Small intestine (tissue), 7 donors: ENCODE measurements around the gene ULK3. TPM values are rescaled to one million over a fixed set of nuclear protein-coding genes. Genes with fewer than 3 reads are reported as not detected.

Experiments
- DNase-seq, 2 donors: peaks; one replicate each; pipeline versions ENCODE4 v3.0.0 to v3.0.0-alpha.2; 2013
- FAIRE-seq: peaks from 2 replicates; lab custom pipeline; 2012; peaks lifted over from hg19 to GRCh38; lab: Jason Lieb, UNC
- H3K27ac ChIP-seq, 3 donors: one replicate each; pipeline ENCODE4 v1.5.1; 2013; ENCODE audit warnings: low read length in 2 of 3, mild to moderate bottlenecking in 2 of 3, control low read depth in 1 of 3, inconsistent platforms in 1 of 3, low read depth in 1 of 3, moderate library complexity in 1 of 3
- H3K27me3 ChIP-seq, 3 donors: one replicate each; pipeline ENCODE4 v1.6.1; 2013; ENCODE audit warnings: low read length in 3 of 3, inconsistent platforms in 1 of 3; ENCODE audit not compliant: control insufficient read depth in 3 of 3, insufficient read depth in 3 of 3
- H3K36me3 ChIP-seq, 3 donors: one replicate each; pipeline ENCODE4 v1.6.1; 2013; ENCODE audit warnings: low read length in 3 of 3, inconsistent platforms in 1 of 3, low read depth in 1 of 3, mild to moderate bottlenecking in 1 of 3, moderate library complexity in 1 of 3; ENCODE audit not compliant: control insufficient read depth in 3 of 3, insufficient read depth in 2 of 3
- H3K4me1 ChIP-seq, 3 donors: one replicate each; pipeline ENCODE4 v1.6.1; 2013; ENCODE audit warnings: low read length in 2 of 3, inconsistent platforms in 1 of 3, low read depth in 1 of 3, mild to moderate bottlenecking in 1 of 3, moderate library complexity in 1 of 3; ENCODE audit not compliant: control insufficient read depth in 3 of 3, insufficient read depth in 2 of 3
- H3K4me3 ChIP-seq, 3 donors: one replicate each; pipeline ENCODE4 v1.5.1; 2013; ENCODE audit warnings: low read length in 3 of 3, control low read depth in 1 of 3, inconsistent platforms in 1 of 3, low read depth in 1 of 3, mild to moderate bottlenecking in 1 of 3, moderate library complexity in 1 of 3
- H3K9me3 ChIP-seq, 2 donors: one replicate each; pipeline ENCODE4 v1.6.1; 2013; ENCODE audit warnings: low read depth in 1 of 2, low read length in 1 of 2; ENCODE audit not compliant: control insufficient read depth in 2 of 2, insufficient read depth in 1 of 2
- WGBS, 3 donors: extraction: QIAGEN DNeasy Blood & Tissue Kit; methylation state at CpG; one replicate each; pipeline ENCODE4 v1.1.7; 2013; 5-methylcytosine and 5-hydroxymethylcytosine counted together
- polyA plus RNA-seq, 4 donors: library from polyadenylated mRNA; stranded (reverse) in 3 of 4; unstranded in 1 of 4; fragments of 200-250 nt in 3 of 4; fragments of 120-200 nt in 1 of 4; gene quantifications; one replicate each; pipeline versions ENCODE4 v1.2.1 to v1.2.3, GENCODE V29; 2013
- donor health status: healthy with polysubstance abuse.
- donor health status: control.
- donor health status: control.
- donor health status: Bipolar disorder and iron deficiency.
- donor health status: healthy.

Gene ULK3
- polyA plus RNA-seq, 4 donors, result 38.2 to 111 (median 81.1) TPM

DNA sequence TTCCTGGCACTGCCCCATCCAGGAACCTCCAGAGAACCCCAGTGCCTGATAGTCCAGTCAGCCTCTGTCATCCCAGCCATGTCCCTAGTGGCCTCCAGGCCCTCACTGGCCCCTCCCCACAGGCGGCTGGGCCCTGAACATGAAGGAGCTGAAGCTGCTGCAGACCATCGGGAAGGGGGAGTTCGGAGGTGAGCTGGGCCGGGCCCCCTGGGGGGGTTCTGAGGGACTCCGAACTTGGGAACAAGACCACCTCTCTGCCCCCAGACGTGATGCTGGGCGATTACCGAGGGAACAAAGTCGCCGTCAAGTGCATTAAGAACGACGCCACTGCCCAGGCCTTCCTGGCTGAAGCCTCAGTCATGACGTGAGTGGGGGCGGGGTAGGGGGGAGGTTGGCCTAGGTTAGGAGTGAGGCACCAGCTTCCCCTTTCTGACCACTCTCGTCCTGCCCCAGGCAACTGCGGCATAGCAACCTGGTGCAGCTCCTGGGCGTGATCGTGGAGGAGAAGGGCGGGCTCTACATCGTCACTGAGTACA lies 42.3 kb downstream of the ULK3 start:
- H3K36me3 ChIP-seq, result peaks cover 4 to 89% (median 13%) of the 10 kb centered on the region in 3 donors

DNA sequence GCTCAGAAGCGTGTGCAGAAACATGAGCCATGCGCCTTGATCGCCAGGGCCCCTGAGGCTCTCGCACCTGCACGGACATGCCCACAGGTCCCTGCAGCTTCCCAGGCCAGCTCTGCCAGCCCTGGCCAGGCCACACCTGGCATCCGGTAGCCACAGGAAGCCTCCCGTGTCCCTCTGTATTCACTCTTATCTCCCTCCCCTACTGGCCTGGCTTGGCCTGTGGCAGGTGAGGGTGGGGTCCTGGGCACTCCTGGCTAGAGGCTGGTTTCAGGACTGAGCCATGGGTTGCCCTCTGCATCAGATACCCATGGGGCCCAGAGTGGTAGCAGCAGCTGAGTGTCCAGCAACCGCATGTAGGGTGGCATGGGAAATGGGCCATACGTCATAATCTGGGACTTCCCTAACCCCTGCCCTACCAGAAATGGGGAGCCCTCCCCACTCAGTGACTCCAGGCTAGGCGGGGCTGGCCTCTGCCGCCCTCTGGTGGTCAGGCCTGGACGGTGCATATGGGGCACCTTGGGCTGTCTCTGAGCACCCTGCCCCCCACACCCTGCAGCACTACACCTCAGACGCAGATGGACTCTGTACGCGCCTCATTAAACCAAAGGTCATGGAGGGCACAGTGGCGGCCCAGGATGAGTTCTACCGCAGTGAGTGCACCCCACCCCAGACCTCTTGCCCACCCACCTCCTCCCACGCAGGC lies 42.9 kb downstream of the ULK3 start:
- WGBS, 3 donors, result 12 to 38% (median 20%) methylated on average over 18 of the region's 18 CpGs
- no peaks in the 10 kb centered on the region for H3K9me3 ChIP-seq
- H3K4me1 ChIP-seq, result peaks cover 2 to 26% (median 4%) of the 10 kb centered on the region in 3 donors
- peak overlapping the region; percentile 26 to 73 (median 60) for H3K27ac ChIP-seq
- FAIRE-seq (no peak), DNase-seq (peak; percentile 93 to 94)
- no peak overlapping the region for H3K4me3 ChIP-seq
- H3K36me3 ChIP-seq, result peaks cover 4 to 90% (median 13%) of the 10 kb centered on the region in 3 donors
- no peaks in the 10 kb centered on the region for H3K27me3 ChIP-seq

More for the DNA sequence above, 42.3 kb downstream of the ULK3 start:
- Histone ChIP-seq H3K9me3 (no peaks in the 10 kb centered on the region), H3K4me1 (peaks cover 0 to 26% (median 1%) of the 10 kb centered on the region in 3 donors), H3K27ac (peak overlapping the region in 2 of 3 donors; percentile 27 to 42), H3K4me3 (no peak overlapping the region), H3K27me3 (no peaks in the 10 kb centered on the region)
- 70 to 78% (median 71%) methylated on average over 20 of the region's 20 CpGs for WGBS, 3 donors
- FAIRE-seq, result no peak
- no peak for DNase-seq

DNA sequence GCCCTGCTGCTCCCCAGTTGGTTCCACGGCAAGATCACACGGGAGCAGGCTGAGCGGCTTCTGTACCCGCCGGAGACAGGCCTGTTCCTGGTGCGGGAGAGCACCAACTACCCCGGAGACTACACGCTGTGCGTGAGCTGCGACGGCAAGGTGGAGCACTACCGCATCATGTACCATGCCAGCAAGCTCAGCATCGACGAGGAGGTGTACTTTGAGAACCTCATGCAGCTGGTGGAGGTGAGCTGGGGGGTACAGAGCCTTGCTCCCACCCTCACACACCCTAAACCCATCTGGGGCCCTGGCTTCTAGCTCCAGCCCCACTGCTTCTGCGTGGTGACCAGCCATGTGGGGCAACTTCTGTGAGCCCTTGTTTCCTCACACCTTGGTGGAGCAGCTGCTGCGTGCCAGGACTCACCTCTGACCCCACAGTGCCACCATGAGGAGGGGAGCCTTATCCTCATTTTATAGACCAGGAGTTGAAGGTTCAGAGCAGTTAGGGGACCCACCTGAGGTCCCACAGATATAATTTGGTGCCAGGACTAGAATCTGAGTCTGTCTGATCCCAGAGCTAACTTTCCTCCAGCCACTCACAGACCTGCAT lies 43.6 kb downstream of the ULK3 start:
- 67 to 83% (median 70%) methylated on average over 16 of the region's 16 CpGs for WGBS, 3 donors
- H3K27me3 ChIP-seq, result no peaks in the 10 kb centered on the region
- H3K4me1 ChIP-seq, result peaks cover 2 to 32% (median 4%) of the 10 kb centered on the region in 3 donors
- no peak for FAIRE-seq
- H3K27ac ChIP-seq, result peak overlapping the region; percentile 26 to 73 (median 60)
- peak in 1 of 2 donors; percentile 41 for DNase-seq
- peaks cover 4 to 91% (median 13%) of the 10 kb centered on the region in 3 donors for H3K36me3 ChIP-seq
- no peak overlapping the region for H3K4me3 ChIP-seq
- H3K9me3 ChIP-seq, result no peaks in the 10 kb centered on the region

DNA sequence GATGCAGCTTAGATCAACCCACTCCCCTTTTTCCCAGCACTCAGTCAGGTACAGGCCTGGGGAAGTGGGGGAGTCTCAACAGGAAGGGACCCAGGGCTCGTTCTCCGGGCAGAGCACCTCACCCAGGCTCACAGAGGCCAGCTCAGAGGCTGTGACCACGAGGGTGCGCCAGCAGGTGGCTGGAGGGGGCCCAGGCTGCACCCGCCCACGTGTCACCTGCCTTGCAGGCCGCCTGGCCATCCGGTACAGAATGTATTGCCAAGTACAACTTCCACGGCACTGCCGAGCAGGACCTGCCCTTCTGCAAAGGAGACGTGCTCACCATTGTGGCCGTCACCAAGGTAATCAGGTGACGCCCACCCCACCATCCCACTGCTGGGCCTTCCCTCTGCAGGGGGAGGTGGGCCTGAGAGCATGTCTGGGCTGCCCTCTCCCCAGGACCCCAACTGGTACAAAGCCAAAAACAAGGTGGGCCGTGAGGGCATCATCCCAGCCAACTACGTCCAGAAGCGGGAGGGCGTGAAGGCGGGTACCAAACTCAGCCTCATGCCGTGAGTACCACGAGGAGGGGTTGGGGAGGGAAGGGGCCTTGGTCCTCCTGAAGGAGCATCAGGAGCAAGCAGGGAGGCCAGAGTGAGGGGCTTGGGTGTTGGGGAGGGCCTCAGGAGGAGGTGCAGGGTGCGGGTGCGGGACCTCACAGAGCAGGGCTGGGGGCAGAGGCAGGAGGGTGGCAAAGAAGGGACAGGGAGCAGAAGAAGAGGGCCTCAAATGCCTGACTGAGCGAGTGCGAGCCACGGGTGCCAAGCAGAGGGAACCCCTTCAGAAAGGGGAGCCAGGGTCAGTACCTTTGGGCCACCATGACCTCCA lies 44.3 kb downstream of the ULK3 start:
- peak overlapping the region in 2 of 3 donors; percentile 60 to 73 for H3K27ac ChIP-seq
- peaks cover 2 to 35% (median 4%) of the 10 kb centered on the region in 3 donors for H3K4me1 ChIP-seq
- H3K9me3 ChIP-seq, result no peaks in the 10 kb centered on the region
- WGBS, 3 donors, result 46 to 65% (median 56%) methylated on average over 24 to 25 of the region's 25 CpGs
- peaks cover 4 to 87% (median 12%) of the 10 kb centered on the region in 3 donors for H3K36me3 ChIP-seq
- FAIRE-seq (no peak), DNase-seq (peak in 1 of 2 donors; percentile 53)
- no peaks in the 10 kb centered on the region for H3K27me3 ChIP-seq
- no peak overlapping the region for H3K4me3 ChIP-seq

DNA sequence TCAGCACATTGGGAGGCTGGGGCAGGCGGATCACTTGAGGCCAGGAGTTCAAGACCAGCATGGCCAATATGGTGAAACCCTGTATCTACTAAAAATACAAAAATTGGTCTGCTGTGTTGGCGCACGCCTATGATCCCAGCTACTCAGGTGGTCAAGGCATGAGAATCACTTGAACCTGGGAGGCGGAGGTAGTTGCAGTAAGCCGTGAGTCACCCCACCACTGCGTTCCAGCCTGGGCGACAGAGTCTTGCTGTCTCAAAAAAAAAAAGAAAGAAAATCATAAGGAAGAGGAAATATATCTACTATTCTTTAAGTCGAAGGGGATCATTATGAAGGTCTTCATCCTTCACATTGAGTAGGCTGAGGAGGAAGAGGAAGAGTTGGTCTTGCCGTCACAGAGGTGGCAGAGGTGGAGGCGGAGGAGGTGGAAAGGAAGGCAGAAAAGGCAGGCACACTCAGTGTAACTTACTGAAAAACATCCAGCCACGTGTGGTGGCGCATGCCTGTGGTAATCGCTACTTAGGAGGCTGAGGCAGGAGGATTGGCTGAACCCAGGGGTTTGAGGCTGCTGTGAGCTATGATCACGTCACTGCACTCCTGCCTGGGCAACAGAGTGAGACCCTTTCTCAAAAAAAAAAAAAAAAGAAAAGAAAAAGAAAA lies 46.9 kb downstream of the ULK3 start:
- no peak for DNase-seq
- no peaks in the 10 kb centered on the region for H3K9me3 ChIP-seq
- H3K36me3 ChIP-seq, result peaks cover 0 to 82% (median 4%) of the 10 kb centered on the region in 3 donors
- no peak overlapping the region for H3K27ac ChIP-seq
- FAIRE-seq, result no peak
- no peak overlapping the region for H3K4me3 ChIP-seq
- H3K4me1 ChIP-seq, result peaks cover 2 to 61% (median 6%) of the 10 kb centered on the region in 3 donors
- no peaks in the 10 kb centered on the region for H3K27me3 ChIP-seq
- WGBS, 3 donors, result 80 to 86% (median 85%) methylated on average over 14 of the region's 14 CpGs

DNA sequence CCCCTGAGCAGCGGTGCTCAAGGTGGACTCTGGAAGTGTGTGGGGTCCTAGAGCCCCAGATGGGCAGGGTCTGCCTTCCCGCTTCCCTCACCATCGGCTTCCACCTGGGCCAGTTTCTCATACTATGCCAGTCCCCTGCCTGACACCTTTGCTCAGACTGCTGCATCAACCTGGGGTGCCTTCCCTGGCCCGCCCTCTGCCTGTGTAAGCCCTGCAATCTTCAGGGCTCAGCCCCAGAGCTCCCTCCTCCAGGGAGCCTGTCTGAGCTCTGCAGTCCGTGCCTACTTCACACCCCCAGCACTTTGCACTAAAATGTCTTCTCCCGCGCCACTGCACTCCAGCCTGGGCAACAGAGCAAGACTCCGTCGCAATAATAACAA lies 48.0 kb downstream of the ULK3 start:
- Histone ChIP-seq H3K27ac (no peak overlapping the region), H3K9me3 (no peaks in the 10 kb centered on the region), H3K36me3 (peaks cover 0 to 79% (median 2%) of the 10 kb centered on the region in 3 donors), H3K27me3 (no peaks in the 10 kb centered on the region), H3K4me3 (no peak overlapping the region), H3K4me1 (peaks cover 5 to 63% (median 11%) of the 10 kb centered on the region in 3 donors)
- WGBS, 3 donors, result 81 to 86% (median 85%) methylated on average over 9 of the region's 9 CpGs
- FAIRE-seq (no peak), DNase-seq (no peak)

DNA sequence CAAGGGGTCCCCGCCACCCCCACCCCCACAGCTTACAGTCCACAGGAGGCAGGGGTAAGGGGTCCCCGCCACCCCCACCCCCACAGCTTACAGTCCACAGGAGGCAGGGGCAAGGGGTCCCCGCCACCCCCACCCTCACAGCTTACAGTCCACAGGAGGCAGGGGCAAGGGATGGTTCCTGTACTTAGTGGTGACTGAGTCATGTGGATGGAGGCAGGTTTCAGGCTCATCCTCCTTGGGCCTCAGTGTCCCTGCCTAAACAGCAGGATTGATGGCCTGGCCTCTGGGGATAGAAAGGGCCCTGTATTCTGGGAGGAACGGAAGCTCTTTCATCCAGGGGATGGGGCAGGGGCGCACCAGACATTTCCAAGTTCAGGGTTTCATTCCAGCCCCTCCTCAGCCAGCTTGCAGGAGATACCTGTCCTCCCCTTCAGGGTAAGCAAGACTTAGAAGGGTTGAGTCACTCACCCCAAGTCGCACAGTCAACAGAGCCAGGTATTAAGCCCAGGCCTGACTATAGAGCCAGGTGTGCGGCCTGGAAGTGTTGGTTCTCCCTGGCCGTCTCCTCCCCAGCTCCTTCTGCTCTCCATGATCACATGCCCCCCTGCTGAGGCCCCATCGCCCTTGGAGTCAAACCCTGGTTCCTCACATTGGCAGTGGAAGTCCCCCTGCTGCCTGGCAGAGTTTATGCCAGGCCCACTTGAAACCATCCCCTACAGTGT lies 48.5 kb downstream of the ULK3 start:
- no peak for FAIRE-seq
- DNase-seq, result no peak
- H3K9me3 ChIP-seq, result no peaks in the 10 kb centered on the region
- H3K36me3 ChIP-seq, result peaks cover 0 to 79% (median 2%) of the 10 kb centered on the region in 3 donors
- H3K27ac ChIP-seq, result no peak overlapping the region
- H3K27me3 ChIP-seq, result no peaks in the 10 kb centered on the region
- H3K4me3 ChIP-seq, result no peak overlapping the region
- peaks cover 6 to 63% (median 15%) of the 10 kb centered on the region in 3 donors for H3K4me1 ChIP-seq
- WGBS, 3 donors, result 62 to 76% (median 69%) methylated on average over 7 of the region's 9 CpGs
